GM12891 (cell line): ENCODE data around the gene CACNG4.

Experiments used
- DNase-seq: peaks from one replicate; pipeline ENCODE4 v3.0.0; 2011; ENCODE audit warnings: low spot score; ENCODE audit not compliant: insufficient read length
- FAIRE-seq: peaks from 2 replicates; lab custom pipeline; 2011; peaks lifted over from hg19 to GRCh38; lab: Jason Lieb, UNC
- PAX5 ChIP-seq: IDR thresholded peaks from 2 replicates; pipeline ENCODE4 v1.6.1; 2011; ENCODE audit warnings: low read length, moderate library complexity, mild to moderate bottlenecking; ENCODE audit not compliant: insufficient read depth, severe bottlenecking
- POLR2A ChIP-seq: IDR thresholded peaks from 2 replicates; pipeline ENCODE4 v1.6.1; 2011; ENCODE audit warnings: low read depth, low read length, control low read depth
- POLR2AphosphoS5 ChIP-seq: IDR thresholded peaks from 2 replicates; pipeline ENCODE4 v1.6.1; 2011; ENCODE audit warnings: low read depth, low read length, control low read depth
- POU2F2 ChIP-seq: IDR thresholded peaks from 2 replicates; pipeline ENCODE4 v1.6.1; 2011; ENCODE audit warnings: low read depth, mild to moderate bottlenecking, control low read depth, low read length, moderate library complexity
- SPI1 ChIP-seq: IDR thresholded peaks from 2 replicates; pipeline ENCODE4 v1.6.1; 2011; ENCODE audit warnings: low read depth, low read length, control low read depth
- TAF1 ChIP-seq: IDR thresholded peaks from 2 replicates; pipeline ENCODE4 v1.6.1; 2011; ENCODE audit warnings: low read depth, low read length, control low read depth

The CACNG4 gene

GRCh38 chr17:67011527-67012175, 47.1 kb downstream of the CACNG4 start:
- no peak for FAIRE-seq
- TF ChIP-seq SPI1 (peak; percentile 71), TAF1 (no peak)
- no peak for DNase-seq

GRCh38 chr17:67013891-67014290, 49.4 kb downstream of the CACNG4 start:
- TF ChIP-seq SPI1 = no peak
- no peak for TF ChIP-seq POLR2A
- no peak for TF ChIP-seq POU2F2
- TF ChIP-seq PAX5 = no peak
- no peak for TF ChIP-seq POLR2AphosphoS5
- no peak for TF ChIP-seq TAF1
- FAIRE-seq = no peak
- DNase-seq = no peak

GRCh38 chr17:67015001-67015400, 50.5 kb downstream of the CACNG4 start:
- FAIRE-seq (no peak), DNase-seq (no peak)
- no peak for TF ChIP-seq POLR2A
- TF ChIP-seq SPI1 = no peak
- TF ChIP-seq TAF1 = no peak
- no peak for TF ChIP-seq POLR2AphosphoS5
- TF ChIP-seq POU2F2 = no peak
- TF ChIP-seq PAX5 = no peak

DNA sequence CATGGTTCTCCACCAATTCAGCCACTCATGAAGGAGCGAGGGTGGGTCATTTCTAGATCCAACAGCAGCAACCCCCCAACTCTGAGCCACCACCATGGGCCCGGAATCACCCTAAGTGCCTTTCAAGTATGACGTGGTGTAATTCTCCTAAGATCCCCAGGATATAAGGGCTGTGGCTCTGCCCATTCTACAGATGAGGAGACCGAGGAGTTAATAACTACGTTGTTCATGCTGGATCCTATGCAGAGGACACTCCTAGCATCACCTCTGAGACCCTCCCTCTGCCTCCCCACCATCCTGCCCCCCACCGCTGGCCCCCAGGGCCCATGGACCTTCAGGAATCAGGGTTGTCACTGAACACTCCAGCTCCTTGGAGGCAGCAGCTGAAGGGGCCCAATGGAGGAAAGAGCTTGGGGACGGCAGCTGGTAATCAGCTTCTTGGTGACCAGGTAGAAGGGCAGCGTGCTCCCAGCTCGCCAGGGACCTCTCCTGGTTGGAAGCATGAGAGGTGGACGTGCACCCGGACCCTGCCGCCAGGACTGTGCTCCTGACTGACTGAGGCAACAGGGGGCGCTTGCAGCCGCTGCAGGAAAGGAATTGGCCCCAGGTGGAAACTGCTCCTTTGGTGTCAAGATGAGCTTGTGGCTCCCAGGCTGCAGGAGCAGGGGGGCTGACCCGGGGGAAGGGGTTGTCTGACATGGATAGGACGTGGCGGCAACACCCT, 51.7 kb downstream of the CACNG4 start:
- FAIRE-seq = no peak
- no peak for DNase-seq
- TF ChIP-seq POLR2A (no peak), TAF1 (no peak), PAX5 (no peak), SPI1 (no peak)

- no peak for FAIRE-seq
Measured at GRCh38 chr17:67017910-67018309, 53.4 kb downstream of the CACNG4 start.

GRCh38 chr17:67018471-67019434, 54.2 kb downstream of the CACNG4 start:
- DNase-seq (no peak), FAIRE-seq (no peak)
- no peak for TF ChIP-seq POLR2A
- TF ChIP-seq POU2F2 = no peak
- no peak for TF ChIP-seq PAX5
- TF ChIP-seq POLR2AphosphoS5 = no peak
- TF ChIP-seq TAF1 = no peak
- no peak for TF ChIP-seq SPI1

More at GRCh38 chr17:67017910-67018309, 53.4 kb downstream of the CACNG4 start:
- no peak for DNase-seq
- TF ChIP-seq POLR2A (no peak), POU2F2 (no peak), POLR2AphosphoS5 (no peak), TAF1 (no peak), PAX5 (no peak), SPI1 (no peak)

- no peak for TF ChIP-seq PAX5
- no peak for TF ChIP-seq TAF1
- no peak for TF ChIP-seq POU2F2
- no peak for TF ChIP-seq SPI1
- TF ChIP-seq POLR2A = no peak
- TF ChIP-seq POLR2AphosphoS5 = no peak
- DNase-seq = no peak
- no peak for FAIRE-seq
Measured at GRCh38 chr17:67019809-67020208, 55.3 kb downstream of the CACNG4 start.

DNA sequence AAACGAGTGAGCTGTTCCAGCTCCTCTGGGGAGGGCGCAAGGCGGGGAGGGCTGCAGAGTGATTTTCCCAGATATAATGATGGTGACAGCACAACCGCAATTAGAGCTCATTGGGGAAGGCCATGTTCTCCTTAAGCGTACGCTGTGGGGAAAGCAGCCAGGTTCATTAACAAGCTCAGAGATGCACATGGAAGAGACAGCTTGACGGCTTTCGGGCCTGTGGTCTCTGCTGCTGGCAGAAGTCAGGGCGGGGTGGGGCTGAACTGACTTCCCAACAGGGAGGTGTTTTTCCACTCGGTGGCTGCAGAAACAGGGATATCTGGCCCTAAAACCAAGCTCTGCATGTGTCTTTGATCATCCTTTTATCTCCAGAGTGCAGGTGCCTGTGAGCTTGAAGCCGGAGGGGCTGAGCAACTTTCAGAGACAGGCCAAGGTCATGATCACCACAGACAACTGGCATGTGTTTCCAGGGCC, 55.8 kb downstream of the CACNG4 start:
- no peak for DNase-seq
- TF ChIP-seq POLR2AphosphoS5 = no peak
- no peak for TF ChIP-seq PAX5
- no peak for TF ChIP-seq POLR2A
- TF ChIP-seq TAF1 = no peak
- no peak for TF ChIP-seq POU2F2
- TF ChIP-seq SPI1 = no peak
- no peak for FAIRE-seq

DNA sequence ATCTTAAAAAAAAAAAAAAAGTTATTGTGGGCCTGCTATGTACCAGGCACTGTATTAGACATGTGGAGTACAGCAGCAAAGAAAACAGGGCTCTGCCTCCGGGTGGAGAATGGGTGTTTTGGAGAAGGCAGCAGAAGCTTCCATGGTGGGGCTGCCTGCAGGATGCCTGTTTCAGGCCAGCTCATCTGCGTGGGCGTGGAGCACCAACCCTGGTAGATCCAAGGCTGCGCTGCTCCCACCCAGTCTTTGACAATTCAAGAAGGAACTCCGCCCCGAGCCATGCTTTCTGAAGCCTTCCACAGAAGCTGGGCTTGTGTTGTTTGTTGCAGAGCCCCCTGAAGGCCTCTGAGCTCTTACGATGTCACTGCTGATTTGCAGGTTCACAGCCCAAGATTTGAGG, 56.7 kb downstream of the CACNG4 start:
- no peak for TF ChIP-seq POLR2A
- no peak for TF ChIP-seq TAF1
- DNase-seq (no peak), FAIRE-seq (no peak)
